ENCODE measurements around the gene PHYH. TPM values are rescaled to one million over a fixed set of nuclear protein-coding genes. Genes with fewer than 3 reads are reported as not detected.

Gene PHYH
- total RNA-seq, 2 experiments from 2014 or later = 14.9 to 15.4 TPM

- CTCF ChIA-PET = no interaction called here
- Mint-ChIP-seq H3K36me3 (no peaks in the 10 kb centered on the region), H3K27me3 (no peaks in the 10 kb centered on the region), H3K4me1 (ENCODE audit: low read depth) (no peaks in the 10 kb centered on the region), H3K9me3 (no peaks in the 10 kb centered on the region), H3K27ac (no peak overlapping the region), H3K4me3 (no peak overlapping the region)
- POLR2A ChIA-PET = no interaction called here
- intact Hi-C loops (cut with micrococcal nuclease) = no loop called here
- no peak for DNase-seq
These were observed 68.1 kb downstream of the PHYH start for GRCh38 chr10:13231808-13232207.

- Mint-ChIP-seq H3K4me3 (no peak overlapping the region), H3K36me3 (no peaks in the 10 kb centered on the region), H3K4me1 (ENCODE audit: low read depth) (no peaks in the 10 kb centered on the region), H3K27me3 (no peaks in the 10 kb centered on the region), H3K27ac (no peak overlapping the region), H3K9me3 (no peaks in the 10 kb centered on the region)
- CTCF ChIA-PET = no interaction called here
- intact Hi-C loops (cut with micrococcal nuclease) = no loop called here
- POLR2A ChIA-PET = no interaction called here
- DNase-seq = no peak
These were observed 68.7 kb downstream of the PHYH start for GRCh38 chr10:13231190-13231589.

Other genes starting within 250 kb of the PHYH start
- 100 to 1,000 TPM; 107 to 113 TPM for gene OPTN, start 199.9 kb downstream of the PHYH start, total RNA-seq
- 10 to 100 TPM; 70.6 to 74.2 TPM for gene MCM10, start 138.5 kb downstream of the PHYH start, total RNA-seq
- not detected for gene UCMA, start 65.7 kb downstream of the PHYH start, total RNA-seq
- gene SEPHS1, start 48.2 kb upstream of the PHYH start, total RNA-seq = 10 to 100 TPM; 57.2 to 57.6 TPM
- not detected for gene BEND7, start 228.9 kb upstream of the PHYH start, total RNA-seq

Measured in activated CD4-positive, alpha-beta memory T cell treated with anti-CD3 and anti-CD28 coated beads for 36 hours (primary cell).